ENCODE results near the gene JAG2. TPM values are rescaled to one million over a fixed set of nuclear protein-coding genes. Genes with fewer than 3 reads are reported as not detected.

Gene JAG2
- total RNA-seq, 4 donors from 2014 or later: 7.6 to 27.4 (median 11.9) TPM

DNA sequence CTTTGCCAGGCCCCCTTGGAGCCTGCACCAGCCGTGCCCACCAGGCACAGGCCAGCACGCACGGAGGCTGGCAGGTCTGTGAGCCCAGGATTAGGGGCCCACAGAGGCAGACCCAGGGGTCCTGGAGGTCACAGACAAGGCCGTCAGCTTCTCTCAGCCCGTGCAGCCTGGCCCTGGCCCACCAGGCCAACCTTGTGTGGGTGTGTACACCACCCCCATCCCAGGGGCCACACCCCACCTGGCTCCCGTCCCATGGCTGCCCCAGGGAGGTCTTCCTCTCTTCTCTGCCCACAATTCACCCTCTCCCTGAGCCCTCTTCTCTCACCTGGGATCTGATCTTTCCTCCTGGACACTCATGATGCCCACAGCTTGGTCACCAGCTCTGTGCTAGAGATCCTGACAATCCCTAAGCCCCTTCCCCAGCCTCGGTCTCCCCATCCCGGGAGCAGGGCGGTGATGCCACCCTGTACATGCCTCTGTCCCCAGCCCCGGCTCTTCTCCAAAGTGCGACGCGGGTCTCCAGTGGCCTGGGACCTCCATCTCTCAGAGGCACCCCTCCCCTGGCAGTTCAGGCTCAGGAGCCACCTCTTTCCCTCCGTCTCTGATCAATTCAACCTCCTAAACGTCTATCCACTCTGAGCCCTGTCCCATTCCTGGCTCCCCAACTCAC lies 72.2 kb downstream of the JAG2 start:
- H3K36me3 ChIP-seq: no peaks in the 10 kb centered on the region
- H3K27me3 ChIP-seq: no peaks in the 10 kb centered on the region
- H3K4me3 ChIP-seq: no peak overlapping the region
- intact Hi-C loops (cut with DNase I; ENCODE audit: low total_unique reads): no loop called here
- no peak for DNase-seq
- H3K4me1 ChIP-seq: peaks cover 3 to 23% of the 10 kb centered on the region in 2 donors
- TF ChIP-seq POLR2A (IDR thresholded peaks at IDR 0.05): no peak
- TF ChIP-seq, protein P1, sequence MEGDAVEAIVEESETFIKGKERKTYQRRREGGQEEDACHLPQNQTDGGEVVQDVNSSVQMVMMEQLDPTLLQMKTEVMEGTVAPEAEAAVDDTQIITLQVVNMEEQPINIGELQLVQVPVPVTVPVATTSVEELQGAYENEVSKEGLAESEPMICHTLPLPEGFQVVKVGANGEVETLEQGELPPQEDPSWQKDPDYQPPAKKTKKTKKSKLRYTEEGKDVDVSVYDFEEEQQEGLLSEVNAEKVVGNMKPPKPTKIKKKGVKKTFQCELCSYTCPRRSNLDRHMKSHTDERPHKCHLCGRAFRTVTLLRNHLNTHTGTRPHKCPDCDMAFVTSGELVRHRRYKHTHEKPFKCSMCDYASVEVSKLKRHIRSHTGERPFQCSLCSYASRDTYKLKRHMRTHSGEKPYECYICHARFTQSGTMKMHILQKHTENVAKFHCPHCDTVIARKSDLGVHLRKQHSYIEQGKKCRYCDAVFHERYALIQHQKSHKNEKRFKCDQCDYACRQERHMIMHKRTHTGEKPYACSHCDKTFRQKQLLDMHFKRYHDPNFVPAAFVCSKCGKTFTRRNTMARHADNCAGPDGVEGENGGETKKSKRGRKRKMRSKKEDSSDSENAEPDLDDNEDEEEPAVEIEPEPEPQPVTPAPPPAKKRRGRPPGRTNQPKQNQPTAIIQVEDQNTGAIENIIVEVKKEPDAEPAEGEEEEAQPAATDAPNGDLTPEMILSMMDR (IDR thresholded peaks at IDR 0.05): no peak
- H3K9me3 ChIP-seq: no peaks in the 10 kb centered on the region
- H3K27ac ChIP-seq: no peak overlapping the region

DNA sequence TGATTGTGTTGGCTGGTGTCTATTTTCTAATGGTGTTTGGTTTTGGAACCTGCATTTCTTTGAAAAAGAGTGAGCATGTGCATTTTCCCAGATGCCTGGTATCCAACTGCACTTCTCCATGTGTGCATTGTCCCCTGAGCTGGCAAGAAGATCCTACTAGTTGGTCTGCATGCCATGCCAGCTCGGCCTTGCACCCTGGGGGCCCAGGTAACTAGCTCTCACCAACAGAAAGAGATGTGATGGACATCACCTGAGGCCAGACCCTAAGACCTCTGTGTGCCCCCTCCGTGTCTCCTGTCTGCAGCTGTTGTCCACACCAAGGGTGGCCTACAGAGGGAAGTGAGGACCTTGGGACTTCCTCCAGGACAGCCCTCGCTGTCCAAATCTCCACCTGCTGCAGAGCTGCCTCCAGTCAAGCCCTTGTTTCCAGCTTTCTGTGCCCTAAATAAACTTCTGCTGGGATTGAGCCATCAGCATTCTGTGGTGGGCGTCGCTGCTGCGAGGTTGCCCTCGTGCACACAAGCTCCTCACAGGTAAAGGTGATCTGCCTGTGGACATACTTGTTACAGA lies 73.3 kb downstream of the JAG2 start:
- Histone ChIP-seq H3K27ac (no peak overlapping the region), H3K36me3 (no peaks in the 10 kb centered on the region), H3K4me3 (no peak overlapping the region), H3K27me3 (no peaks in the 10 kb centered on the region), H3K9me3 (no peaks in the 10 kb centered on the region), H3K4me1 (peaks cover 3 to 24% of the 10 kb centered on the region in 2 donors)
- TF ChIP-seq, protein P1 (IDR thresholded peaks at IDR 0.05): no peak
- TF ChIP-seq POLR2A (IDR thresholded peaks at IDR 0.05): no peak
- intact Hi-C loops (cut with DNase I; ENCODE audit: low total_unique reads): no loop called here
- no peak for DNase-seq

DNA sequence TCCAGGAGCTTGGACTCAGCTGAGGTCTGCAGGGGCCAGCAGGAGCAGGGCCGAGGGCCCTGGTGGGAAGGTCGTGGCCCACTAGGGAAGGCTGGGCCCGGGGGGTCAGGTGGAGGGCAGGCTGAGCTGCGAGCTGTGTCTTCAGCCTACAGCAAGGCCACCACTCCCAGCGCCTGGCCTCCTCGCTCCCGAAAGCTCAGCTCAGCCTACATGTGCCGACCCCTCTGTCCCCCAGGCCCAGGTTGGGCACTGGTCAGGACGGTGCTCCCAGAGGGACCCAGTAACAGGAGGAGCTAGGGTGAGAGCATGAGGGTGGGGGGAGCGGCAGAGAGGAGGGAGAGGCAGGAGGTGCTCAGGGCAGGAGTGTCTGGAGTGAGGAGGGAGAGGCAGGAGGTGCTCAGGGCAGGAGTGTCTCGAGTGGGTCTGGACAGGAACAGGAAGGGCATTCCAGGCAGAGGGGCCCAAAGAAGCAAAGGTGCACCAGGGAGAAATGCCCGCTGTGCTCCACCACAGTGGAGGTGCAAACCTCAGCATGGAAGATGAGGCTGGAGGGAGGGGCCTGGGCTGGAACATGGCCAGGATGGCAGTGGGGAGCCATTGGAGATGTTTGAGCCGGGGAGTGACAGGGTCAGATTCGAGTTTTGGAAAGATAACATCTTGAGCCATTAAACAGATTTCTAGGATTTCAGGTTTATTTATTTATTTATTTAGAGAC lies 74.2 kb downstream of the JAG2 start:
- Histone ChIP-seq H3K9me3 (no peaks in the 10 kb centered on the region), H3K27ac (peak overlapping the region; percentile 92 to 97), H3K27me3 (no peaks in the 10 kb centered on the region), H3K4me1 (peaks cover 3 to 24% of the 10 kb centered on the region in 2 donors), H3K36me3 (no peaks in the 10 kb centered on the region), H3K4me3 (peak overlapping the region; percentile 65 to 70)
- TF ChIP-seq, protein P1 (IDR thresholded peaks at IDR 0.05): no peak
- no peak for TF ChIP-seq POLR2A (IDR thresholded peaks at IDR 0.05)
- intact Hi-C loops (cut with DNase I; ENCODE audit: low total_unique reads): no loop called here
- DNase-seq: peak in 1 of 2 donors; percentile 33

DNA sequence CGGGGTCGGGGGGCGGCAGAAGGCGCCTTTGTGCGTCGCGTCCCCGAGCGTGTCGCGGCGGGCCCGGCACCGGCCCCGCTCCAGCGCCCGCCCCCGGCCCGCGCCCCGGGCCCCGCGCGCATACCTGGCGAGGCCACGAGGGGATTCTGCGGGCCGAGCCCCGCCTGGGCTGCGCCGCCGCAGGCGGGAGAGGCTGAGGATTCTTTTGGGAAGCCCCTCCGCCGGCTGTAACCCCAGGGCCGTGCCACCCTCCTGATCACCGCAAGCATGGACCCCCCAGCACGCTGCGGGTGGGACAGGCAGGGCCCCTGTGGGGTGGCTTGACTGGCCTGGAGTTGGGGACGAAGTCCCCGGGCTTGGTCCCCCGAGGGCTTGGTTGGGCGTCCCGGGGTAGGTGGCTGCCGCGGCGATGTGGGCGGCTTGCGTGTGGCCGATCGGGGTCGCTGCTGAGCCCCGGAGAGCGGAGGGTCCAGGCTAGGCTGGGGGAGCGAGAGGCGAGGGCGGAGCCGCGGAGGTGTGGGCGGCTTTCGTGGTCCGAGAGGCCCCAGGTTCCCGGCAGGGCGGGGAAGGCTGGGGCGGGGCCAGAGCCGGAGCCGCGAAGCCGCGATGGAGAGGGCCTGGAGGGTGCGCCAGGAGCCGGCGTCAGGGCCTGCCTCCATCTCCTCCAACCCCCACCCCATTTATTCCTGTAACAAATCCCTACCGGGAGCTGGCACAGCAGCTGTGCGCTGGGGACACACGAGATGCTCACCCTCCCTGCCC lies 75.0 kb downstream of the JAG2 start:
- Histone ChIP-seq H3K9me3 (no peaks in the 10 kb centered on the region), H3K4me1 (peaks cover 3 to 24% of the 10 kb centered on the region in 2 donors), H3K27ac (peak overlapping the region; percentile 92 to 97), H3K27me3 (no peaks in the 10 kb centered on the region), H3K4me3 (peak overlapping the region; percentile 65 to 70), H3K36me3 (no peaks in the 10 kb centered on the region)
- DNase-seq: peak; percentile 76 to 87
- TF ChIP-seq POLR2A (IDR thresholded peaks at IDR 0.05): peak in 1 of 2 donors; percentile 34
- TF ChIP-seq, protein P1 (IDR thresholded peaks at IDR 0.05): peak; percentile 33 to 65 (median 44)
- intact Hi-C loops (cut with DNase I; ENCODE audit: low total_unique reads): no loop called here
